ENCODE data around the gene DDX11. TPM values are rescaled to one million over a fixed set of nuclear protein-coding genes. Genes with fewer than 3 reads are reported as not detected.

DDX11 gene
- polyA plus RNA-seq, 3 donors: 0.61 to 41.2 (median 1.7) TPM

GRCh38 chr12:31033681-31034080 lies 40.0 kb upstream of the DDX11 start:
- Mint-ChIP-seq H3K27me3 (ENCODE audit: low read depth in 3 of 3) (peaks cover 0 to 2% (median 1%) of the 10 kb centered on the region in 3 donors), H3K4me3 (no peak overlapping the region), H3K27ac (no peak overlapping the region), H3K36me3 (no peaks in the 10 kb centered on the region), H3K9me3 (no peaks in the 10 kb centered on the region), H3K4me1 (peaks cover 8% of the 10 kb centered on the region)
- Histone ChIP-seq H3K9ac (ENCODE audit: insufficient read depth, low read length, poor library complexity, severe bottlenecking) (no peak overlapping the region), H3K27ac (ENCODE audit: low read depth in 1 of 2, low read length in 2 of 2) (no peak overlapping the region), H3K4me1 (ENCODE audit: control insufficient read depth in 1 of 2, insufficient read depth in 2 of 2, low read length in 2 of 2) (no peaks in the 10 kb centered on the region), H4K20me1 (ENCODE audit: insufficient read depth, low read length) (no peaks in the 10 kb centered on the region), H3K79me2 (ENCODE audit: insufficient read depth, low read length) (no peaks in the 10 kb centered on the region), H3K27me3 (ENCODE audit: control insufficient read depth in 2 of 2, insufficient read depth in 2 of 2, low read length in 2 of 2) (no peaks in the 10 kb centered on the region), H3K4me2 (replicated peaks; ENCODE audit: extremely low read depth, low read length, poor library complexity, severe bottlenecking) (no peak overlapping the region), H3K9me3 (replicated peaks in 1 of 2; ENCODE audit: control insufficient read depth in 1 of 2, insufficient read depth in 1 of 2, low read length in 2 of 2) (no peaks in the 10 kb centered on the region), H3K36me3 (replicated peaks in 1 of 2; ENCODE audit: control insufficient read depth in 1 of 2, insufficient read depth in 2 of 2, low read length in 2 of 2) (no peaks in the 10 kb centered on the region), H2AFZ (ENCODE audit: insufficient read depth, low read depth, low read length, poor library complexity, severe bottlenecking) (no peak overlapping the region), H3K4me3 (replicated peaks in 1 of 3; ENCODE audit: low read depth in 2 of 3, low read length in 3 of 3) (no peak overlapping the region)
- DNase-seq: no peak
- no peak for TF ChIP-seq CTCF (IDR thresholded peaks at IDR 0.05)
- 87% methylated on average over 4 of the region's 6 CpGs for WGBS (ENCODE audit: insufficient coverage)
- intact Hi-C loops (cut with micrococcal nuclease): no loop called here

GRCh38 chr12:31034372-31034771 lies 39.3 kb upstream of the DDX11 start:
- DNase-seq: no peak
- H3K36me3 ChIP-seq (replicated peaks in 1 of 2; ENCODE audit: control insufficient read depth in 1 of 2, insufficient read depth in 2 of 2, low read length in 2 of 2): no peaks in the 10 kb centered on the region
- 92% methylated on average over 3 of the region's 3 CpGs for WGBS (ENCODE audit: insufficient coverage)
- no peaks in the 10 kb centered on the region for H3K9me3 ChIP-seq (replicated peaks in 1 of 2; ENCODE audit: control insufficient read depth in 1 of 2, insufficient read depth in 1 of 2, low read length in 2 of 2)
- H3K9ac ChIP-seq (ENCODE audit: insufficient read depth, low read length, poor library complexity, severe bottlenecking): no peak overlapping the region
- intact Hi-C loops (cut with micrococcal nuclease): no loop called here
- no peak for TF ChIP-seq CTCF (IDR thresholded peaks at IDR 0.05)
- H4K20me1 ChIP-seq (ENCODE audit: insufficient read depth, low read length): no peaks in the 10 kb centered on the region
- H3K4me2 ChIP-seq (replicated peaks; ENCODE audit: extremely low read depth, low read length, poor library complexity, severe bottlenecking): no peak overlapping the region
- no peak overlapping the region for H3K4me3 Mint-ChIP-seq
- H2AFZ ChIP-seq (ENCODE audit: insufficient read depth, low read depth, low read length, poor library complexity, severe bottlenecking): no peak overlapping the region
- no peak overlapping the region for H3K27ac Mint-ChIP-seq
- no peaks in the 10 kb centered on the region for H3K9me3 Mint-ChIP-seq
- H3K4me1 Mint-ChIP-seq: peaks cover 8% of the 10 kb centered on the region
- H3K4me1 ChIP-seq (ENCODE audit: control insufficient read depth in 1 of 2, insufficient read depth in 2 of 2, low read length in 2 of 2): no peaks in the 10 kb centered on the region
- H3K27ac ChIP-seq (ENCODE audit: low read depth in 1 of 2, low read length in 2 of 2): no peak overlapping the region
- no peak overlapping the region for H3K4me3 ChIP-seq (replicated peaks in 1 of 3; ENCODE audit: low read depth in 2 of 3, low read length in 3 of 3)
- no peaks in the 10 kb centered on the region for H3K36me3 Mint-ChIP-seq
- no peaks in the 10 kb centered on the region for H3K79me2 ChIP-seq (ENCODE audit: insufficient read depth, low read length)
- no peaks in the 10 kb centered on the region for H3K27me3 ChIP-seq (ENCODE audit: control insufficient read depth in 2 of 2, insufficient read depth in 2 of 2, low read length in 2 of 2)
- peaks cover 0 to 2% (median 1%) of the 10 kb centered on the region in 3 donors for H3K27me3 Mint-ChIP-seq (ENCODE audit: low read depth in 3 of 3)

Measured in CD14-positive monocyte (primary cell).